ENCODE results near the gene ERVFRD-1. TPM values are rescaled to one million over a fixed set of nuclear protein-coding genes. Genes with fewer than 3 reads are reported as not detected.

Gene ERVFRD-1
- total RNA-seq, result not detected
- under 1 TPM in 1 of 4 donors, not detected in 3; 0.09 TPM for polyA plus RNA-seq

GRCh38 chr6:11110921-11111768 is at the start of gene ERVFRD-1:
ERVFRD-1 (minus strand) TSS chr6:11111725; CDS start chr6:11105310, 6,415 bp downstream.
- Histone ChIP-seq H3K9me3 (ENCODE audit: control insufficient read depth in 2 of 2, low read length in 2 of 2) (no peaks in the 10 kb centered on the region), H3K4me1 (ENCODE audit: control insufficient read depth, insufficient read depth, low read length, poor library complexity, severe bottlenecking) (no peaks in the 10 kb centered on the region), H3K27ac (ENCODE audit: insufficient read depth, low read length, poor library complexity, severe bottlenecking) (no peak within 1 kb of the TSS), H3K36me3 (ENCODE audit: control insufficient read depth, insufficient read depth, low read length) (no peaks in the 10 kb centered on the region), H3K4me3 (ENCODE audit: low read depth, low read length) (peak within 1 kb of the TSS; percentile 53), H3K27me3 (ENCODE audit: control insufficient read depth, insufficient read depth, low read length) (no peaks in the 10 kb centered on the region)
- Mint-ChIP-seq H3K9me3 (no peaks in the 10 kb centered on the region), H3K27ac (peak within 1 kb of the TSS in 2 of 3 donors; percentile 44 to 51), H3K27me3 (no peaks in the 10 kb centered on the region), H3K4me3 (peak within 1 kb of the TSS; percentile 32 to 81 (median 76)), H3K36me3 (no peaks in the 10 kb centered on the region), H3K4me1 (peaks cover 12 to 47% (median 33%) of the 10 kb centered on the region in 4 donors)
- DNase-seq (peak in 2 of 3 donors; percentile 4 to 9), ATAC-seq (ENCODE audit: low read depth in 2 of 2) (no peak)

GRCh38 chr6:11160199-11160598 is 48.7 kb upstream of the ERVFRD-1 start:
- Histone ChIP-seq H3K4me3 (ENCODE audit: low read depth, low read length) (no peak overlapping the region), H3K4me1 (ENCODE audit: control insufficient read depth, insufficient read depth, low read length, poor library complexity, severe bottlenecking) (peaks cover 2% of the 10 kb centered on the region), H3K36me3 (ENCODE audit: control insufficient read depth, insufficient read depth, low read length) (no peaks in the 10 kb centered on the region), H3K9me3 (ENCODE audit: control insufficient read depth in 2 of 2, low read length in 2 of 2) (no peaks in the 10 kb centered on the region), H3K27ac (ENCODE audit: insufficient read depth, low read length, poor library complexity, severe bottlenecking) (no peak overlapping the region), H3K27me3 (ENCODE audit: control insufficient read depth, insufficient read depth, low read length) (no peaks in the 10 kb centered on the region)
- Mint-ChIP-seq H3K9me3 (peaks cover 0 to 4% (median 0%) of the 10 kb centered on the region in 7 donors), H3K27me3 (peaks cover 6% of the 10 kb centered on the region), H3K36me3 (no peaks in the 10 kb centered on the region), H3K4me1 (peaks cover 0 to 14% (median 8%) of the 10 kb centered on the region in 4 donors), H3K4me3 (no peak overlapping the region), H3K27ac (no peak overlapping the region)
- ATAC-seq (ENCODE audit: low read depth in 2 of 2) (no peak), DNase-seq (no peak)

- no peak overlapping the region for H3K4me3 ChIP-seq (ENCODE audit: low read depth, low read length)
- H3K27ac ChIP-seq (ENCODE audit: insufficient read depth, low read length, poor library complexity, severe bottlenecking), result no peak overlapping the region
- DNase-seq, result no peak
- Mint-ChIP-seq H3K9me3 (peaks cover 0 to 4% (median 0%) of the 10 kb centered on the region in 7 donors), H3K36me3 (no peaks in the 10 kb centered on the region), H3K27me3 (peaks cover 19% of the 10 kb centered on the region), H3K4me3 (peak overlapping the region in 1 of 4 donors; percentile 10), H3K4me1 (peaks cover 2 to 13% (median 5%) of the 10 kb centered on the region in 4 donors), H3K27ac (no peak overlapping the region)
- no peaks in the 10 kb centered on the region for H3K36me3 ChIP-seq (ENCODE audit: control insufficient read depth, insufficient read depth, low read length)
- ATAC-seq (ENCODE audit: low read depth in 2 of 2), result no peak
- no peaks in the 10 kb centered on the region for H3K4me1 ChIP-seq (ENCODE audit: control insufficient read depth, insufficient read depth, low read length, poor library complexity, severe bottlenecking)
- no peaks in the 10 kb centered on the region for H3K9me3 ChIP-seq (ENCODE audit: control insufficient read depth in 2 of 2, low read length in 2 of 2)
- H3K27me3 ChIP-seq (ENCODE audit: control insufficient read depth, insufficient read depth, low read length), result no peaks in the 10 kb centered on the region
Measured at GRCh38 chr6:11155589-11155988, 44.1 kb upstream of the ERVFRD-1 start.

- H3K27me3 Mint-ChIP-seq, result peaks cover 19% of the 10 kb centered on the region
- ATAC-seq (ENCODE audit: low read depth in 2 of 2) (no peak), DNase-seq (no peak)
- H3K27me3 ChIP-seq (ENCODE audit: control insufficient read depth, insufficient read depth, low read length), result no peaks in the 10 kb centered on the region
- H3K9me3 ChIP-seq (ENCODE audit: control insufficient read depth in 2 of 2, low read length in 2 of 2), result no peaks in the 10 kb centered on the region
- peak overlapping the region in 1 of 3 donors; percentile 2 for H3K27ac Mint-ChIP-seq
- H3K4me1 ChIP-seq (ENCODE audit: control insufficient read depth, insufficient read depth, low read length, poor library complexity, severe bottlenecking), result no peaks in the 10 kb centered on the region
- H3K4me1 Mint-ChIP-seq, result peaks cover 2 to 13% (median 5%) of the 10 kb centered on the region in 4 donors
- peak overlapping the region in 2 of 4 donors; percentile 53 to 71 for H3K4me3 Mint-ChIP-seq
- H3K27ac ChIP-seq (ENCODE audit: insufficient read depth, low read length, poor library complexity, severe bottlenecking), result no peak overlapping the region
- H3K36me3 ChIP-seq (ENCODE audit: control insufficient read depth, insufficient read depth, low read length), result no peaks in the 10 kb centered on the region
- peaks cover 0 to 4% (median 0%) of the 10 kb centered on the region in 7 donors for H3K9me3 Mint-ChIP-seq
- H3K4me3 ChIP-seq (ENCODE audit: low read depth, low read length), result no peak overlapping the region
- peaks cover 6% of the 10 kb centered on the region for H3K36me3 Mint-ChIP-seq
Measured at GRCh38 chr6:11153447-11153846, 41.9 kb upstream of the ERVFRD-1 start.

- H3K4me1 Mint-ChIP-seq, result peaks cover 2 to 13% (median 5%) of the 10 kb centered on the region in 4 donors
- Histone ChIP-seq H3K27me3 (ENCODE audit: control insufficient read depth, insufficient read depth, low read length) (no peaks in the 10 kb centered on the region), H3K9me3 (ENCODE audit: control insufficient read depth in 2 of 2, low read length in 2 of 2) (no peaks in the 10 kb centered on the region), H3K4me1 (ENCODE audit: control insufficient read depth, insufficient read depth, low read length, poor library complexity, severe bottlenecking) (no peaks in the 10 kb centered on the region), H3K27ac (ENCODE audit: insufficient read depth, low read length, poor library complexity, severe bottlenecking) (no peak overlapping the region), H3K36me3 (ENCODE audit: control insufficient read depth, insufficient read depth, low read length) (no peaks in the 10 kb centered on the region), H3K4me3 (ENCODE audit: low read depth, low read length) (no peak overlapping the region)
- peaks cover 24% of the 10 kb centered on the region for H3K27me3 Mint-ChIP-seq
- H3K9me3 Mint-ChIP-seq, result peaks cover 0 to 4% (median 0%) of the 10 kb centered on the region in 7 donors
- ATAC-seq (ENCODE audit: low read depth in 2 of 2) (no peak), DNase-seq (no peak)
- no peak overlapping the region for H3K4me3 Mint-ChIP-seq
- no peak overlapping the region for H3K27ac Mint-ChIP-seq
- peaks cover 6% of the 10 kb centered on the region for H3K36me3 Mint-ChIP-seq
Measured at GRCh38 chr6:11152581-11152980, 41.1 kb upstream of the ERVFRD-1 start.

GRCh38 chr6:11151488-11151887 is 40.0 kb upstream of the ERVFRD-1 start:
- H3K27me3 ChIP-seq (ENCODE audit: control insufficient read depth, insufficient read depth, low read length), result no peaks in the 10 kb centered on the region
- ATAC-seq (ENCODE audit: low read depth in 2 of 2), result no peak
- H3K36me3 ChIP-seq (ENCODE audit: control insufficient read depth, insufficient read depth, low read length), result no peaks in the 10 kb centered on the region
- Mint-ChIP-seq H3K27ac (no peak overlapping the region), H3K4me1 (peaks cover 2 to 13% (median 5%) of the 10 kb centered on the region in 4 donors), H3K36me3 (peaks cover 6% of the 10 kb centered on the region), H3K27me3 (peaks cover 24% of the 10 kb centered on the region), H3K9me3 (peaks cover 0 to 4% (median 0%) of the 10 kb centered on the region in 7 donors), H3K4me3 (no peak overlapping the region)
- no peaks in the 10 kb centered on the region for H3K4me1 ChIP-seq (ENCODE audit: control insufficient read depth, insufficient read depth, low read length, poor library complexity, severe bottlenecking)
- H3K9me3 ChIP-seq (ENCODE audit: control insufficient read depth in 2 of 2, low read length in 2 of 2), result no peaks in the 10 kb centered on the region
- H3K27ac ChIP-seq (ENCODE audit: insufficient read depth, low read length, poor library complexity, severe bottlenecking), result no peak overlapping the region
- no peak for DNase-seq
- H3K4me3 ChIP-seq (ENCODE audit: low read depth, low read length), result no peak overlapping the region

GRCh38 chr6:11149551-11149950 is 38.0 kb upstream of the ERVFRD-1 start:
- Mint-ChIP-seq H3K4me1 (peaks cover under 1 to 10% (median 5%) of the 10 kb centered on the region in 4 donors), H3K4me3 (no peak overlapping the region), H3K27me3 (peaks cover 12% of the 10 kb centered on the region), H3K36me3 (peaks cover 6% of the 10 kb centered on the region), H3K9me3 (no peaks in the 10 kb centered on the region), H3K27ac (no peak overlapping the region)
- Histone ChIP-seq H3K36me3 (ENCODE audit: control insufficient read depth, insufficient read depth, low read length) (no peaks in the 10 kb centered on the region), H3K4me1 (ENCODE audit: control insufficient read depth, insufficient read depth, low read length, poor library complexity, severe bottlenecking) (peaks cover under 1% of the 10 kb centered on the region), H3K9me3 (ENCODE audit: control insufficient read depth in 2 of 2, low read length in 2 of 2) (no peaks in the 10 kb centered on the region), H3K27ac (ENCODE audit: insufficient read depth, low read length, poor library complexity, severe bottlenecking) (no peak overlapping the region), H3K27me3 (ENCODE audit: control insufficient read depth, insufficient read depth, low read length) (no peaks in the 10 kb centered on the region), H3K4me3 (ENCODE audit: low read depth, low read length) (no peak overlapping the region)
- DNase-seq (no peak), ATAC-seq (ENCODE audit: low read depth in 2 of 2) (no peak)

Measured in CD4-positive, CD25-positive, alpha-beta regulatory T cell (primary cell).